ENCODE data around the gene AIG1.

DNA sequence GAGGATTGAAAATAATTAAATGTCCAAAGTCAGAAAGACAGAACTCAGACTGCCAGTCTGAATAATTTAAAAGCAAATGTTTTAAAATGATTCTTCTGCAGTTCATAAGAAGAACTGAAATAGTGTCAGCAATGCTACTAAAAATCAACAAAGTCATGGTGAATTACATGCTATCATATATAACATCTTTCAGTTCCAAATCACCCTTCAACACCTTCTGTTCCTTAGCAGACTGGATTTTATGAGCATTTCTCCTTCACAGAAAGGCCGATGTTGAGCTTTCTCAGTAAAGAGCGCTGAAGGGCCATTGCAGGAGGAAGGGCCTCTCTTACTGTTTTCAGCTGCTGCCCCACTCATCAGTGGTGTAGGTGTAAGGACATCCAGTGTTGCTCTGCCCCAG is 63.3 kb downstream of the AIG1 start:
- TF ChIP-seq CTCF (IDR thresholded peaks at IDR 0.05): no peak
- TF ChIP-seq POLR2A (IDR thresholded peaks at IDR 0.05): no peak

Data from body of pancreas (tissue), 4 donors.